HG02884 (cell line): ENCODE measurements around the gene SYT8.
"Not testable (repeated sequence)": the region's sequence is repeated elsewhere in the genome, so short reads cannot be mapped to it uniquely, and the experiment has no call there.

Experiments
- ATAC-seq: cut with Tn5 transposase; IDR thresholded peaks from one replicate; pipeline ENCODE4 v1.9.1; 2021; ENCODE audit warnings: mild to moderate bottlenecking, moderate library complexity; ENCODE audit not compliant: unreplicated experiment

SYT8 gene

GRCh38 chr11:1871531-1871930 lies 36.7 kb downstream of the SYT8 start:
- no peak for ATAC-seq

GRCh38 chr11:1872267-1872985 lies 37.6 kb downstream of the SYT8 start:
- no peak for ATAC-seq

DNA sequence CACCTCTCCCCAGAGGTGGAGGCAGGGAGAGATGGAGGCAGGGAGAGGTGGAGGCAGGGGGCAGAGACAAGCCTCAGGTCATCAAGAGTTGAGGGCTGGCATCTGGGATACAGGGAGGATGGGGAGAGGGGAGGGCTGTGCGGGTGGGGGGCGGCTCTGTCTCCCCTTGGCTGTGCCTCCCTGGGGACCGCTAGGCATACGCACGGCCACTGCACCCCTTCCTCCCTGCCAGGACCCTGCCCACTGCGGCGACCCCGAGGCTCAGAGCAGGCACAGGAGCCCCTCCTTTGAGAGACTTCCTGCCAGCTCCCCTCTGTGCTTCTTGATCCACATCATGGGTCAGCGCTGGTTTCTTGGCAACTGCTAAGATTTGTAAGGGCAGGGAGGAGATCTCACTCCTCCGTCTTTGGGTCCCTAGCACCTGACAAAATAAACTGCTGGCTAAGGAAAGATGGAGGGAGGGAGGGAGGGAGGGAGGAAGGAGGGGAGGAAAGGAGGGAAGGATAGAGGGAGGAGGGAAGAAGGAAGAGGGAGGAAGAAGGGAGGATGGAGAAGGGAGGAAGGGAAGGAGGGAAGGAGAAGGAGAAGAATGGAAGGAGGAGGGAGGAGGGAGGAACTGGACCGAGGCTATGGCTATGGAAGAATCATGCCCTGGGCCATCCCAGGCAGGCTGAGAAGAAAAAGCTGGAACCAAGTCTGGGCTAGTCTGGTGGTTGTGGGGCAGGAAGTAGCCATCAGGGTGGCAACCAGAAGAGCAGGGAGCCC lies 38.4 kb downstream of the SYT8 start:
- no peak for ATAC-seq

GRCh38 chr11:1873813-1874150 lies 39.0 kb downstream of the SYT8 start:
- not testable (repeated sequence) for ATAC-seq

- ATAC-seq, result not testable (repeated sequence)
Measured at GRCh38 chr11:1874441-1875092, 39.8 kb downstream of the SYT8 start.

DNA sequence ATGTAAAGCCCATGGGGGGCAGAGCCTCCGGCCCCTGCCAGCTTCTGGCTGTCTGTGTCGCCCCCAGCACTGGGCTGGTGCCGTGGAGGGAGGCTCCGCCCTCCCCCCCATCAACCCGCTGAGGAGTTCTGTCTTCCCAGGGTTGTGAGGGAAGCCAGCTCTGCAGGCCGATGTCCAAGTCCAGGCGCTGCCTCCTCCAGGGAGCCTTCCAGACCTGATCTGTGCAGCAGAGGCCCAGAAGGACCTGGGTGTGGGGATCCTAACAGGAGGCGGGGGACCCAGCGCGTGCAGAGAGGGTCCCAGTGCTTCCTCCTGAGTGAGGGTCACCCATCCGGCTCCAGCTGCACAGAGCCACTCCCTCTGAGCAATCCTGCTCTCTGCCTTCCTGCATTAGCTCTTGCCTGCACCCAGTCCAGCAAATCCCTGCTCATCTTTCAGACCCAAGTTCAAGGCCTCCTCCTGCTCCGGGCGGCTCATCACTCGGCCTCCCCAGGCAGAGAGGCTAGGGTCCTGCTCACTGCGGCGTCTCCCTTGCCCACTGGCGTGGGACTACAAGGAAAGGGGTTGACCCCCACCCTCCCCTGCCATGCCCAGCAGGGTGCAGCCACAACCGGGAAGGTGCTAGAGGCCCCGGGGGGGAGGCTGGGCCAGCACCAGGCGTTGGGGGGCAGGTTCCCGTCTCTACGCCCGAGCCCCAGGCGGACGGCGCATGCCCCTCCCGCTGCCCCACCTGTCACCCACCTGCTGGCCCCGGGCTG lies 40.5 kb downstream of the SYT8 start:
- no peak for ATAC-seq

DNA sequence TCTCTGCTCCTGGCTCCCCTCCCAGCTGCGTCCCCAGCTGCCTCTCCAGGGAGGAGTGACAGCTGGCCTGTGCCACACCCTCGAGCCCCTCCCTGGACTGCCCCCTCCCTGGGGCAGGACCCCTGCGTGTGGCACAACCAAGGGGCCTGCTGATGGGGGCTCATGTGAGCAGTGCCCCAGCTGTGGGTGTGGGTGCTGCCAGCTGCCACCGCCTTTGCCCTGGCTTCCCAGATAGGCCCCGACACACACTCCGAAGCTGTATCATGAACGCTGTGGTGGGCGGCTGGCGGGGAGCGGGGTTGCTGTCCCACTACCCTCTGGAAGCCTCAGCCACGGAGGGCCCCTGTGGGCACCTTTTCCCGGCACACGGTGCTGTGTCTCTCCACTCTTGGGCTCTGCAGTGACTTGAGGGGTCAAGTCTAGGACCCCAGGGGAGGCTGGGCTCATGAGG lies 41.1 kb downstream of the SYT8 start:
- not testable (repeated sequence) for ATAC-seq

- no peak for ATAC-seq
Measured at GRCh38 chr11:1876361-1877063, 41.7 kb downstream of the SYT8 start.

DNA sequence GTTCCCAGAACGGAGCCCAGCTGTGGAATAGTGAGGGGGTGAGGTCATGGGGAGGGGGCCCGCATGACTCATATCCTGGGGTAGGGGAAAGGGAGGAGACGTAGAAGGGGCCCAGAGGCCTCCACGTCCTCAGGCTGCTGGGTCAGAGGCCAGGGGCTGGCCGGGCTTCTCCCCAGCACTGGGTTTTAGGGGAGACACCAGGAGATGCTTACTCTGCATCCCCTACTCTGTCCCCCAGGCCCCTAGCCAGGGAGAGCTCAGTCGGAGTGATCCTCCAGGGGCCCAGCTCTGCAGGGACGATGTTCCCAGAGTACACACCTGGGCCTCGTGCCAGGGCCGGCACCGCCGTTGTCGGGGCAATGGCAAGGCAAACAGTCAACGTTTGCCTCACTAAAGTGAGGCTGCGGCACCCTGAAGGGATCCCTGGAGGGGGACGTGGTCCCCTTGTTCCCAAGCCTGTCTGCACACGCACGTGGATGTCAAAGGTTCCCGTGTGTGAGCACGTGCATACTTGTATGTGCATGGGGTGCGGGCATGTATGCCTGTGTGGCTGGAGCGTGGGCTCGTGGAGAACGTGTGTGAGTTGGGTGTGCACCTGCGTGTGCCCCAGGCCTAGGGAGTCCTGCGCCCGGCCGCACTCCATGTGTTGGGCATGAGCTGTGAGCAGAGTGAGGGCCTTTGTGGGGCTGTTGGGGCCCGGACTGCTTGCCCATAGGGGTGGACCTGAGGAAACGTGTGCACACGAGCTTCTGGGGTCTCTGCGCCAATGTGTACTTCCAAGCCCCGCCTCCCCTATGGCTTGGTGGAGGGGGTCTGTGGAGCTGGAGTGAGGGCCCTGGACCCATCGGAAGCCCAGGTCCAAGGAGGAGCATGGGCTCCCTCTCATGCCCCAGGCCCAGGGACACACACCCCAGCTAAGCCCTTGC lies 42.7 kb downstream of the SYT8 start:
- ATAC-seq, result no peak

- ATAC-seq, result no peak
Measured at GRCh38 chr11:1878137-1879031, 43.6 kb downstream of the SYT8 start.

- ATAC-seq, result no peak
Measured at GRCh38 chr11:1879342-1879940, 44.7 kb downstream of the SYT8 start.

DNA sequence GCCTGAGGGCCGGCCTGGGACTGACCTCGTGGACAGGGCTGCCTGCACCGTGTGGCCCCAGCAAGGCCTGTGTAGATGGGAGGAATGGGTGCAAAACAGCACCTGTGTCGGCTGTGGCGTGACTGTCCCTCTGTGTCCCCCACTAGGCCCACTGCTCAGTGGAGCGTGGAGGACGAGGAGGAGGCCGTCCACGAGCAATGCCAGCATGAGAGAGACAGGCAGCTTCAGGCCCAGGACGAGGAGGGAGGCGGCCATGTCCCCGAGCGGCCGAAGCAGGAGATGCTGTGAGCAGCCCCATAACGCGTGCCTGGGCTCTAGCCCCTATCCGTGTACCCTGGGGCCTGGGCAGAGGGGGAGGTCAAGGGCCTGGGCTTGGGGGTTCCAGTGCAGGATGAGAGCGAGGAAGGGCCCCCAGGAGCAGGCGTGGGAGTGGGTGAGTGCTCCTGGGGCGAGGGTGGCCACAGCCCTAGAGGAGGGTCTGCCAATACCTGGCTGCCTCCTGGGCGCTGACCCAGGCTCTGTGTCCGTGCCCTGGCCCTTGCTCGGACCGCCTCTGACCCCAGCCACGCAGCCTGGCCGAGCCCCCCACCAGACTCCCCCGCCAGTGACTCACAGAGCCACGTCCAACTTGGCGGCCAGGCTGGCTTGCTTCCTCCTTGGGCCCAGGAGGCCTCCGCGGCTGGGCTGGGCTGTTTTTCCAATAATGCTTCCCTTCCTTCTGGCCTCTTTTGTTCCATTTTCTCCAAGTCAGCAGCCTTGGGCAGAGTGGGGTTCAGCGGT lies 45.3 kb downstream of the SYT8 start:
- ATAC-seq, result no peak

- ATAC-seq, result no peak
Measured at GRCh38 chr11:1880746-1881441, 46.1 kb downstream of the SYT8 start.

- no peak for ATAC-seq
Measured at GRCh38 chr11:1881442-1882264, 46.9 kb downstream of the SYT8 start.

DNA sequence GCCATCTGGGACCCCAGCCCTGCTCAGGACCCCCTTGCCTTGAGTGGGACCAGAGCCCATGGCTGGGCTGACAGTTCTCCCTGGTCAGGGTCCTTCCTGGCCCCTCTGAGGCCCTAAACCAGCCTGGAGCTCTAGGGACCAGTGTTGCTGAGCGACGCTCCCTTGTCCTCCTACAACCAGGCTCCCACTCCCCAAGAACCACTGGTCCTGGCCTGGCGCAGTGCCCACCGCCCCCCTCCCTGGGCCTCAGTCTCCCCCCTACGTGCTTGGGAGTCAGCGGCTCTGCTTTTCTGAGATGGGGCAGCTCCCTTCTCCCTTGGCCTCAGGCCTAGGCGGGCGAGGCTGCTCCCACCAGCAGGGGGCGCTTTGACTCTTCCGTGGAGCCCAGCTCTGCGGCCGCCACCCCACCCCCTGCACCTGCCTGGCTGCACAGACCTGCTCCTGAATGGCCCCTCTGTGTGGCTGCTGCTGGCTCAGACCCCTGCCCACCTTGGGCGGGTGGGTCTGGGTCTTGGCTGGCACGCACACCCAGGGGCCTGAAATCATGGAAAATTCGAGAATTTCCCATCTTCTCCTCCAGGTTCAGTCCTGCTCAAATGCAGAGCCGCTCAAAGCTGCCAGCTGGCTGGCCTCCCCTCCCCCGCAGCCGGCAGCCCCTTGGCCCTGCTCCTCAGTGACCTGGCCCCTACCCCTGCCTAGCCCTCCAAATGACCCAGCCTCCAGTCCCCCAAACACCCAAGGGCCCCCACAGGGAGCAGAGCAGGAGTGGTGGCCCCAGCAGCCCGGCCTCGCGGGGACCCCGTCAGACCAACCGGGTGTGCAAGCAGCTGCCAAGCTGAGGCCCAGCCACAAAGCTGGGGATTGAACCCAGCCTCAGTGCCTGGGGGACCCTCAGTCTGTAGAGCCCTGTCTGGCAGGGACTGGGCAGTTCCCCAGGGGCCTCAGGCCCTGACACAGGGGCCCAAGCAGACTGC lies 47.8 kb downstream of the SYT8 start:
- ATAC-seq, result no peak
